HEK293T (cell line): Measurements from ENCODE around the gene PLEKHA7.
A peak's percentile ranks its signal among the peaks of the same experiment; 100 is the strongest.

Experiments used
- ARNT ChIP-seq: fragments of 450-650 bp; IDR thresholded peaks from 2 replicates; pipeline ENCODE4 v1.6.1; 2017; ENCODE audit warnings: mild to moderate bottlenecking
- BHLHE40 ChIP-seq: fragments of 450-650 bp; IDR thresholded peaks from 2 replicates; pipeline ENCODE4 v1.6.1; 2016; ENCODE audit warnings: mild to moderate bottlenecking, moderate library complexity, borderline replicate concordance
- ELF4 ChIP-seq: fragments of 450-650 bp; IDR thresholded peaks from 2 replicates; pipeline ENCODE4 v1.6.1; 2017; ENCODE audit warnings: antibody characterized with exemption
- FOXA1 ChIP-seq: fragments of 450-650 bp; IDR thresholded peaks from 2 replicates; pipeline ENCODE4 v1.6.1; 2016; ENCODE audit warnings: mild to moderate bottlenecking
- FOXK2 ChIP-seq: fragments of 450-650 bp; IDR thresholded peaks from 2 replicates; pipeline ENCODE4 v1.6.1; 2016; ENCODE audit warnings: mild to moderate bottlenecking
- FOXM1 ChIP-seq: fragments of 450-650 bp; IDR thresholded peaks from 2 replicates; pipeline ENCODE4 v1.6.1; 2017; ENCODE audit warnings: mild to moderate bottlenecking, borderline replicate concordance
- L3MBTL2 ChIP-seq: fragments of 450-650 bp; conservative IDR thresholded peaks from 2 replicates; pipeline ENCODE4 v1.6.1; 2016; ENCODE audit warnings: mild to moderate bottlenecking
- NFRKB ChIP-seq: fragments of 450-650 bp; IDR thresholded peaks from 2 replicates; pipeline ENCODE4 v1.6.1; 2016; ENCODE audit warnings: mild to moderate bottlenecking, moderate library complexity
- PKNOX1 ChIP-seq: fragments of 450-650 bp; IDR thresholded peaks from 2 replicates; pipeline ENCODE4 v1.6.1; 2016
- SP1 ChIP-seq: fragments of 450-650 bp; IDR thresholded peaks from 2 replicates; pipeline ENCODE4 v1.6.1; 2017
- SUZ12 ChIP-seq: fragments of 450-650 bp; IDR thresholded peaks from 2 replicates; pipeline ENCODE4 v1.6.1; 2016; ENCODE audit warnings: mild to moderate bottlenecking

GRCh38 chr11:17014833-17015626, 816 bp upstream of the PLEKHA7 start:
- TF ChIP-seq FOXK2 (no peak), SUZ12 (no peak), FOXA1 (no peak), FOXM1 (no peak), SP1 (no peak), PKNOX1 (0 out of 2 replicates have a peak, but pooled peaks have one; percentile 7), ARNT (no peak), ELF4 (no peak), L3MBTL2 (no peak; the same call in 1 of the 2 replicates), NFRKB (no peak), BHLHE40 (no peak)
